Activated CD4-positive, alpha-beta T cell treated with anti-CD3 and anti-CD28 coated beads, Interleukin-2, amount 50 U/mL, for 4 hours (primary cell): ENCODE measurements around the gene FARS2.
"Not testable (repeated sequence)": the region's sequence is repeated elsewhere in the genome, so short reads cannot be mapped to it uniquely, and the experiment has no call there.

Experiments used
- DNase-seq, 2 experiments: peaks; one replicate each; pipeline ENCODE4 v3.0.0-alpha.2; 2020

FARS2 gene

DNA sequence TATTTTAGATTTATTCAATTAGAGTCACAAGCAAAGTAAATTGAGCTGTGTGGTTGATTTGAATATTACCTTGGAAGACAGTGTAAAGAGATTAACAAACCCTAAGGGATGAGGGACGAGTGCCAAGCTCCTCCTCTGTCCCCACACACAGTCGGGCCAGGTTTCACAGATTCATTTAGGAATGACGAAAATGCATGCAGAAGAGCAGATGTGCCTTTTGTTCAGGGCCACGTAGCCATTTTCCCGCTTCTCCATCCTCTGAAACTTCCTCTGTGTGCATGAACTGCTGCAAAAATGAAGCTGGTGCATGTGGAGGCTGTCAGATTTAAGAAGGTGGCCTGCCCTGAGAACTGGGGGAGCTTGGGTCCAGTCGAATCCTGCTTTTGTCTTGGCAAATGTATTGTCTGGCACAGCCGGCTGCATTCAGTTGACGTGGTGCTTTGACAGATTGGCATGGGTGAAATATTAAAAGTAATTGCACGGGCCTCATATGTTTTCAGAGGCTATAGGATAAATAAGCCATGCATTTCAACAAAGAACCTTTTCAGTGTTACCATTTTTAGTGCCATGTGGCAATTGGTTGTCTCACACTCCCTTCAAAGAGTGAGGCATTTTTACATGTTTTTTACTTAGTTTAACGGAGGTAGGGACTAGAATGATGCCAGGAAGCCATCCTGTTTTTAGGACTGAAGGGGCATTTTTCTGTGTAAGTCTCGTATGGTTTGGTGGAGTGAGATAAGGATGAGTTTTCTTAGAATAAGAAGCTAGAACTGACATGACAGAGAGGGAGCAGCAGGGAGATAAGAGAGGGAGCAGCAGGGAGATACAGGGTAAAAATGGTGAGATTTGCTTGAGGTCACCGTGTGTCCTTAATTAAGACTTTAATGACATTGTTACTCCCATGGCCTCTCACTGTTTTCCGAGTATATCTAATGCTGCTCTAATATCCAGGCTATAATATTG is 384.3 kb downstream of the FARS2 start:
- no peak for DNase-seq

DNA sequence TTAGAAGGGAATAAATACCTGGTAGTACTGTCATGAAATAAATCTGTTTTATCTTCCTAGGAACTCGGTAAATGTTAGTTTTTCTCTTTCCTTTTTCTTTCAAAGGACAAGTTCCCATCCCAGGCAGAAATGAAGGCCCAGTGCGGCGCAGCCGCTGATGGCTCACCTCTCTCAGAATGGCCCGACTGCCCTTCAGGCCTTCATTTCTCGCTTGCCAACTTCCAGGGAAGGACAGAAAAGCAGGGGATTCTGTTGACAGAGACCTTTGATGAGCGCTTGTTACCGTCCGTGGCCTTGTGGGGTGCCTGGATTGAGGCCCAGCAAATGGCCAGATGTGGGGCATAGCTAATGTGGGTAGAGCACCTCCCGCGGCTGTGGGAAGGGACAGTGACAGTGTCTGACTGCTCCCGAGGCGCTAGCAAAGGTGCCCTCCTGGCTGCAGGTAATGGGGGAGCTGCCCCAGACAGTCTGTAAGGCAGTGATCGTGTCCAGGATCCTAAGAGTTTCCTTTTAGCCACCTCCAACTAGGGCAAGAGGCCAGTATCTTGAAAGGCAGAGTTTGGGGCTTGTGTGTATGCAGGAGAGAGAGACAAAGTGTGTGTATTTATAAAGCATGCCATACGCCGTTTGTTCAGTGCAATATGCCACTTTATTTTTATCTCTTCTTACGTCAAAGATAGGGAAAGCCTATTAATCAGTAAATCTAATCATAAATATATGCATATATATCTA is 391.3 kb downstream of the FARS2 start:
- no peak for DNase-seq

- DNase-seq: no peak
Observed at GRCh38 chr6:5653801-5654200, 392.5 kb downstream of the FARS2 start.

GRCh38 chr6:5656226-5656625 is 394.9 kb downstream of the FARS2 start:
- DNase-seq: no peak

- DNase-seq: not testable (repeated sequence)
Observed at GRCh38 chr6:5656695-5657094, 395.4 kb downstream of the FARS2 start.

DNA sequence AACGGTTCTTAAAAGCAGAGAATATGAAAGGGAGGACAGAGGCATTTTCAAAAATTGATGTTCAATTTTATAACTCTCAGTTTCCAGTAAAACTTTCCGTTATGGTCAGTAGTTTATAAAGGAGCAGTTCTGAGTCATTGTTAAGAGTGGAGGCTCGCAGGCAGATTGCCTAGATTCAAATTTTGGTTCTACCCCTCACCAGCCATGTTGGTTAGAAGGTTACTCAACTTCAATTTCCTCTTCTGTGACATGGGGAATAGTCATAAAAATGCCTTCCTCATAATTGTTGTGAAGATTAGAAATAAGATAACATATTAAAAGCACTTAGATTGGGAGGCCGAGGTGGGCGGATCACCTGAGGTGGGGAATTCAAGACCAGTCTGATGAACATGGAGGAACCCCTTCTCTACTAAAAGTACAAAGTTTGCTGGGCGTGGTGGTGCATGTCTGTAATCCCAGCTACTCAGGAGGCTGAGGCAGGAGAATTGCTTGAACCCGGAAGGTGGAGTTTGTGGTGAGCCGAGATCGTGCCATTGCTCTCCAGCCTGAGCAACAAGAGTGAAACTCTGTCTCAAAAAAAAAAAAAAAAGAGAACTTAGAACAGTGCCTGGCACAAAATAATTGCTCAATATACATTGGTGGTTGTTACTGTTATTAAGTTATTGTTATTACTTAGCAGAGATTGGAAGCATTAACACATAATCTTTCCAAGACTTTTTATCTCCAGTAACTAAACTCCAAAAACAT is 396.5 kb downstream of the FARS2 start:
- no peak for DNase-seq

GRCh38 chr6:5659467-5659866 is 398.2 kb downstream of the FARS2 start:
- DNase-seq: no peak

DNA sequence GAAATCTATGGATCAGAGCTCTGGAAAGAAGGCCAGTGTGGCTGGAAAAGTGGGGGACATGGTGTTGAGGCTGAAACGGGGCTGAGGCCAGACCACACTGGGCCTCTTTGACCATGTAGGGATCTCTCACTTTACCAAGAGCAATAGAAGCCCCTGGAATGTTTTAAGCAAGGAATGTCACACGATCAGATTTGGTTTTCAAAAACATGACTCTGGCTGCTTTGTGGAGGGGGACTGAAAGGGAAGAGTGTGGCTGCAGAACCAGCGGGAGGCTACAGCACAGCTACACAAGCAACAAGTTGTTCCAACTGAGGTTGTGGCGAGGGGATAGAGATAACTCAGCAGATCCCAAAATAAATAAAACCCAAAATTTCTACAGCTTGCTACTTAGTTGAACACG is 399.5 kb downstream of the FARS2 start:
- DNase-seq: no peak

DNA sequence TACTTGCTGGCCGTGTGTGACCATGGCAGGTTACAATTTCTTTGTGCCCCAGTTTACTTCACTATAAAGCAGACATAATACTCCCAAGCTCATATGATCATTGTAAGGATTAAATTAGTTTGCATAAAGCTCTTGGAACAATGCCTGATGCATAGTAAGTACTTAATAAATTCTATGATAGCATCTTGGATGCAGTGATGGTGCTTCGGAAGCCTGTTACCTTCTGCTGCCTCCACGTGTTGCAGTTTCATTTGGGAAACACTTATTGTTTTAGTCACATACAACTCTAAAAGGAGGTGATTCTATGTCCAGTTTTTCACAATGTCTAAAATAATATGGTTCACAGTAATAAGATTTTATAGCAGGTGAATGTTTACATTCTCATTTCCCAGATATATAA is 401.5 kb downstream of the FARS2 start:
- DNase-seq: no peak

DNA sequence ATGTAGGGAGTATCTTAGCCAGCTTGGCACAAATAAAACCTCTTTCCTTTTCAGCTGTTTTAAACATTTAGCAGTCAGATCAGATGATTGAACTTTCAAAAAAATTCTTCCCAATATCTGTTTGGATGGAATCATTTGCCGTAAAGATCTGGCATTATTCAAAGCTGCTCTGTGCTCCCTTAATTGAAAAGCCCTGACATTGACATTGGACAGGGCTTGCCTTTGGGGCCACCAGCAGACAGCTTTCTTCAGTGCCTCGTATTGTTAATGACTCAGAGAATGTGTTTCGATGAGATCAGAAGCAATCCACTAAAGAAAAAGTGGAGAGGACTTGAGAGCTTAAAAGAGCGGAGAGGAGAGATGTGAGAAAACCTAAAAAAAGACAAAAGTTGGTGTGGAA is 401.9 kb downstream of the FARS2 start:
- no peak for DNase-seq

DNA sequence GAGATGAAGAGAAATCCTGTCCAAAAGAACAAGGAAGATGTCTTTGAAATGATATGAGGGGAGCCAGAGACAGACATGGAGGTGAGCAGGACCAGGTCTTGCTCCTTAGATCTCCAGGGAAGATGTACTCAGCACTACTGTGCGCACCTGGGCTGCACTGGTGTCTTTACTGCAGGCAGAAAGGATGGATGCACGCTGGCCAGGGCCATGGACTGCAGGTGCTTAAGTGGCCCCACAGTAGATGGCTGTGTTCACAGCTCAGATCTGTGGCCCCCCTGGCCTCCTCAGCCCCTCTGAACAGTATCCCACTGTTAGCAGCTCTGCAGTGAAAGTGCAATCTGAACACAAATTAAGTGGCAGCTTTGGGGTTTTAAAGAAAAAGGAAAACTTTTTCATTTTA is 402.4 kb downstream of the FARS2 start:
- DNase-seq: no peak

DNA sequence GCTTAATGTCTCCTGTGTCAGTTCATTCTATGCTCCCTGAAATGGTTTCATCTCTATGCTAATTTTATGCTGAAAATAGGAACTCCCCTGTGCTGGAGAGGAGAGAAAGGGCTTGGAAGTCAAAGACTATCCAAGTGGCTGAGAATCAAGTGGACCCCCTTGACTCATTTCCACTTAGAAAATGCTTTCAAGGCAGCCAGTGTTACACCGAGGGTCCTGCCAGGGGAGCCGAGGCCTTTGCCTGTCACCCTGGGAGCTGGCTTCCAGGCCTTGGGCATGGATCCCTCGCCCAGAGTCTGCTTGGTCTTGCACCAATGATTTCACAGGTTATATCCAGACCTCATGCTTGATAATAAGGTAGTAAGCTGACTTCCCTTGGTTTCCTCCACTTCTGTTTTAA is 402.8 kb downstream of the FARS2 start:
- DNase-seq: no peak

GRCh38 chr6:5665173-5665572 is 403.9 kb downstream of the FARS2 start:
- DNase-seq: peak in 1 of 2 experiments; percentile 12

- no peak for DNase-seq
Observed at GRCh38 chr6:5665667-5666066, 404.4 kb downstream of the FARS2 start.

- no peak for DNase-seq
Observed at GRCh38 chr6:5666695-5667094, 405.4 kb downstream of the FARS2 start.

GRCh38 chr6:5667737-5668136 is 406.4 kb downstream of the FARS2 start:
- no peak for DNase-seq

GRCh38 chr6:5670381-5670780 is 409.1 kb downstream of the FARS2 start:
- DNase-seq: no peak

DNA sequence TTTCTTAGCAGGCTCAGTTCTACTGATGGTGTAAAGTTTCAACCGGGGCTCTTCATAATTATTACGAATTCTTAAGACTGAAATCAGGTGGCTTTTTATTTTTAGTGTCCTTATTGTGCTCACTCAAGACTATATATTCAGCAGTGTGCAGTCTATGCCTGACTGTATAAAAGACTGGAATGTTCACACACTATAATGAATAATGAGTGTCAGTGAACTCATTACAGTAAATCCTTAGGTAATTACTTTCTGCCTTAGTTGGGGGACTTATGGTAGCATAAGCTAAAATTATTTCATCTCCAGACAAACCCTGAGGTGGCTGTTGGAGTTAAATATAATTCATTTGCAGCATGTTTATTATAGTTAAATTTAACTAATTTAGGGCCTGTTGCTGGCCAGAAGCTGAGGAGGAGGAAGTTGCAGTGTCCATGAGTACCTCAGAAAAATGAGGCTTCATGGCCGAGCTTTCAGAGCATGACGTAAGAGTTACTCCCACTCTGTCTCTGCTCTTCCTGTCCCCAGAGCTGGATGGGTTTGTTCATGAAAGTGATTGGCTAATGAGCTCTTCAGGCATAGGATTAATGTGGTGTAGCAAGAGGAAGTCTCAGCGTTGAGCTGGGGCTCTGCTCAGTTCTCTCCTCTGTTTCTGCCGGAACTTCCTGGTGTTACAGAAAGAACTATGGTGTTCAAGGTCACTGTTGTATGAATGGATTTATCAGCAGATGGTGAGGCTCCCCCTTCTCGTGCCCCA is 409.7 kb downstream of the FARS2 start:
- DNase-seq: no peak

- no peak for DNase-seq
Observed at GRCh38 chr6:5671601-5672559, 410.6 kb downstream of the FARS2 start.

DNA sequence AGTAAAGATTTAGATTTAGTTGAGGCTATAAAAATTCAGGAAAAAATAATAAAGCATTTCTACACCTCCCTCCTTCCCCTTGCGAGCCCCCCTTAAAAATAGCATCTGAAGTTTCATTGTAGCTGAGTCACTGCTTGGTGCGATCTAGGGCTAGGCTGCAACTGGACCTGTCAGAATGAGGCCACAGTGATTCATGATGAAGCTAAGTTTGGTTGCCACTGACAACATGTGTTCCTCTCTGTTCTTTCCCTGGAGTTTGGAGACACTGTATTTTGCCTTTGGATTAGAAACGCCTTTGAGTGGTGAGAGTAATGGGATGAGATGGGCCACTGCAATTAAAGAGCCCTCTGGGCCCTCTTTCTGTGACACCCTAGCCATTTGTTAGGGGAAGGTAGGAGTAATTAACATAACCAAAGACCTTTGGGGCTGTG is 411.3 kb downstream of the FARS2 start:
- no peak for DNase-seq
